ENCODE data around the gene FAM72C.
"Not testable (repeated sequence)": the region's sequence is repeated elsewhere in the genome, so short reads cannot be mapped to it uniquely, and the experiment has no call there.

Gene FAM72C

DNA sequence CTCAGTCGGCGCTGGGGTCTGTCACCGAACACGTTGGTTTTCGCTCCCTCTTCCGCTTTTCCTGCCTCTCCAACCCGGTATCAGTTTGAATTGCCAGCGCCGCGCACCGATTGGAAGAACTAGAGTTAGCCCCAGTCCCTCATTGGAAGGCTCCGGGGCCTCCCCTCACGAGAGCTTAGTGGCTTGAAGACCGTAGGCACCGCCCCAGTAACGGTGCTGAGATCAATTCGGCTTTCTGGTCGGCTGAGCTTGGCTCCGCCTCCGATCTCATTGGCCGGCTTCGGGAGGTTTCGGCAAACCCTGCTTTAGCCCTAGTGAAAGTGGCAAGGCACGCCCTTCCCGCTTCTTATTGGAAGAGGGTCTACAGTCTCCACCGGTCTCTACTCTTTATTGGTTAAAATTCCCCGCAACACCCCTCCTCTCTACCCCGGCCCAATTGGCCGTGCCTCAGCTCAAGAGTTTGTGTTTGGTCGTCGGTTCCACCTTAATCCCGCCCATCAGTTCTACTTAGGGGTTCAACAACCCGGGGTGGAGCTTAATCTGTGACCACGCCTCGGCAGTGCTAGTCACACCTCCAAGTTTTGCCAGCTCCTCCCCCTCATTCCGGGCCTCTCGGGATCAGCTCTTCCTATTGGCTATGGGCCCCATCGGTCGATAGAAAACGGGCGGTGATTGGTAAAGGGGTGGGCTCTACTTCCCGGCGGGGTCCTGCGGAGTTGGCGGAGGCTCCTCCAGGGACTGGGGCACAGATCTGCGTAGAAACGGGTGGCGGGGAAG is at the start of gene FAM72C:
TSS of gene FAM72C (minus strand) at position 63 of the 777 bp plus-strand sequence. CDS start 845 bp downstream, outside the sequence.
- DNase-seq = not testable (repeated sequence)

GRCh38 chr1:144020001-144020738 is 48.4 kb upstream of the FAM72C start:
- DNase-seq = not testable (repeated sequence)

- DNase-seq = not testable (repeated sequence)
These were observed 47.3 kb upstream of the FAM72C start for GRCh38 chr1:144019101-144019500.

DNA sequence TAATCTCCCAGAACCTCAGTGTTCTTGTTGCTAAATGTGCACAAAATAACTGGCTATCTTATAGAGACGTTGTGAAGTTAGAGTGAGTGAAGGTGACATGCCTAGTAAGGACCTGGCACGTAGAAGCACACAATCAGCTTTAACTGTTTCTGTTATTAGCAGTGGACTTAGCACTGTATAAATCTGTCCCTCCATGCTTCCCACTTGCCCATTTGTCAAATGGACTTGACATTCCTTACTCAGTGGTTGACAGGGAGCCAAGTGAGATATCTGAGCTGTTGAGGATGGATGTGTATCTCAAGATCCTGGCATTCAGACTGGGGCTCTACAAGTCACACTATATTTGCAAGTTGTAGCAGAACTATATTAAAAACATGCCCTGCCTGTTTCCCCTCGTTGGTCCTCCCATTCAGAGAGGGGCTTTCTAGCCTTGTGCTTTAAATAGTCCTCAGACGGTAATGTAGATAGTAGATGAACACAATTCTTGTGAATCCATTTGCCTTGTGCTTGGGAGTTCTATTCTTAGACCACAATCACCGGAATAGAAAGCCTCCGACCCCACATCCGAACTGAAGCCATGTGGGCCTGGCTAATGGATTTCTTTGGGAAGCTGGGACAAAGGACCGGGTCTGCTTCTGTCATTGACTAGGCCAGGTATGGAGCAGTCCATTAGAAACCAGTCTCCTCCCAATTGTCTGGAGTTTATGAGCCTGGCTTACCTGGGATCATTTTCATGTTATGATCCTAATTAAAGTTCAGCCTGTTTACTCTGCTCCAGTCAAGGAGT is 43.6 kb upstream of the FAM72C start:
- not testable (repeated sequence) for DNase-seq

- not testable (repeated sequence) for DNase-seq
These were observed 42.7 kb upstream of the FAM72C start for GRCh38 chr1:144014528-144014927.

GRCh38 chr1:144014121-144014520 is 42.3 kb upstream of the FAM72C start:
- DNase-seq = not testable (repeated sequence)

DNA sequence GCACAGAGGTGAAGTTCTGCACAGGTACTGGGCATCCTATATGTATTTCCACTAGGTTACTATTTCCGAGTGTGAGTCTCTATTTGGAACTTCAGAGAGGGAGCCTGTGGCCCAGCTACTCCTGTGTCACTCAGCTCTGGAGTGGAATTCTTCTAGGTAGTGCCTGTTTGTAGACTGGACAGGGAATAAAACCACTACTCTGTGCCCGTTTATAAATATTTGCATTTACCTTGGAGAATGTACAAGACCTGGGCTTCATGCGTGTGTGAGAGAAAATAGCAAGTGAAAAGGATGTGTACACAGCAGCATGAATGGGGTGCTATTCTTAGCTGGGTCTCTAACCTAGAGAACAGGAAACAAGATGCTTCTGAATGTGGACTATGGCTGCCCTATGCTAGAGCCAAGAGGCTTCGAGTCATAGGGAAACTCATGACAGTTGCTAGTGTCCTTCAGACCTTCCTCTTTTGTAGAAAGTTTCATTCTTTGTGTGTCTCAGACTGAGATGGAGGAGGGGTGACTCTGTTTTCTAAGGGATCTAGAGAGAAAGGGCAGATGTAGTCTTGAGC is 40.5 kb upstream of the FAM72C start:
- not testable (repeated sequence) for DNase-seq

DNA sequence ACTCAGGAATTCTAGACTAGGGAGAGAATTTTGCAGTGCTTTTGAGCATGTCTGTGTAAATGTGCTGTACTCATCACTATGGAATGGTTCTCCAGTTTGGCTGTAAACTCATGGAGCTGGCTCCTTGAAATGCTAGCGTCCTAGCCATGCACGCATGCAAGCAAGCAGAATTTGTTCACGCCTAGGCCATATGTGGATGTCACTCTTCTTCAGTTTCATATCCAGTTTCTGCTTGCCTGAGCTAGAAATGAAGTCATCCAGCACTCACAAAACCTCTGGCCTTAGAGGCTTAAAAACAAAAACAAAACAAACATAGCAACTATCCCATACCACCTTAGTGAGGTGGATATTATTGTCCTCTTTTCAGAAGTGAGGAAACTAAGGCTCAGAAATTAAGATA is 37.6 kb upstream of the FAM72C start:
- DNase-seq = not testable (repeated sequence)

DNA sequence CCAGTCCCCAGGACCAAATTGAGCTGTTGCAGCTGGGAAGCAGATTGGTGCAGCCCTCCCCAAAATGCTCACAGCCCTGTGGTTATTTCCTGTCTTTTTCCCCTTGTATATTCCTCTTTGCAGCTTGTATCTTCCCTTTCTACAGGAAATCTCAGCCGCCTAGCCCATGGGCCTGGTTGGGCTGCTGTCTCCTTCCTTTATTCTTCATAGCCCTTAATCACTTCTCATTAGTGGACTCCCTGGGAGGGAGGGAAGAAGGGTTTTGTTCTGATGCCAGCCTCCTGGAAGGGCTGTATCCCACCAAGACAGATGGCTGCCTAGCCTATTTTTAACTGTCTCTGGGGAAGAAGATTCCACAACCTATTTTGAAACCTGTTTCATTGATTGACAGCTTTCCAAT is 32.5 kb upstream of the FAM72C start:
- DNase-seq = not testable (repeated sequence)

GRCh38 chr1:144003306-144004029 is 31.7 kb upstream of the FAM72C start:
- not testable (repeated sequence) for DNase-seq

DNA sequence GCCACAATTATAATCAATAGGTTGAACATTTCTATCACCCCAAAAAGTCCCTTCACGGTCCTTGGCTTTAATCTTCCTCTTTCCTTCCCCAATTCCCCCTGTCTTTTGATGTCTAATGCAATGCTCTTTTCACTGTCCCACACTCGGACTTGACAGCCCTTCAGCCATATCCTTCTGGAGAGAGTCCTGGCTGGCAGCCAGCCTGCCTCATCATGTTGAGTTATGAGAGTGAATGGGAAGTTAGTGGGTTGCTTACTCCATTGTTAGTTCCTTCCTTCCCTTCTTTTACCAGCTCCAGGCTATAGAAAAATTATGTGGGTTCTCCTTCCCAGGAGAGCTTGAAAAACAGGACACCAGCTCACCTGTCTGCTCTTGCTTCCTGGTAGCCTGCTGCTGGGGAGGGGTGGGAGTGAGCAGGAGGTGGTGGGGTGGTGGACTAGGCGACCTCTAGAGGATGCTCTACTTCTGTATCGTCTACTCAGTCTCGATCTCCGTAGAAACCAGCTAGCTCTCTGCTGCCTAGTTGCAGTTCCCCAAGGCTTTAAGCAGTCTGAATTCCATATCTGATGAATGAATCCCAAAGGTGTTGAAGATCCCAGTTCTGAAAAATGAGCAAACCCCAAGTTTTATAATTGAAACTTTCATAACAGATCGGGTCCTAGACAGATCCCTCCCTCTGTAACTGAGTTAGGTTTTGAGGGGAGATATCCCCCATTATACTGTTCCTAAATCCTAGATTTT is 30.5 kb upstream of the FAM72C start:
- DNase-seq = not testable (repeated sequence)

DNA sequence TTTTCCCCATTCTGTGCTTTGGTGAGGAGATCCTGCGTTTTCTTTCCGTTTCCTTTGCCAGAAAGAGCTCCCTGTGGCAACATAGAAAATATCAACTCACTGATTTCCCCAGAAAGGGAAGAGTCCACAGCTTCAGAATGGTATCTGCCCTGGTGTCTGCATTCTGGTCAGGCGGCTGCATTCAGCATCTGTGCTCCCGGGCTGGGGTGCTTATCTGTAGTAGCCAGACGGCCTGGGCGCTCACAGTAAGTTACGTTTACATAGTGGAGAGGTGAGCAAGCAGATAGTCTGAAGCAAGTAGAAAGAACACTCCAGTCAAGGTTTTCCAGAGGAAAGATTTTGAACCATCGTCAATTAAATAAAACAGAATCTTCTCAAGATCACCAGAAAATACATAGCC is 29.3 kb upstream of the FAM72C start:
- DNase-seq = not testable (repeated sequence)

DNA sequence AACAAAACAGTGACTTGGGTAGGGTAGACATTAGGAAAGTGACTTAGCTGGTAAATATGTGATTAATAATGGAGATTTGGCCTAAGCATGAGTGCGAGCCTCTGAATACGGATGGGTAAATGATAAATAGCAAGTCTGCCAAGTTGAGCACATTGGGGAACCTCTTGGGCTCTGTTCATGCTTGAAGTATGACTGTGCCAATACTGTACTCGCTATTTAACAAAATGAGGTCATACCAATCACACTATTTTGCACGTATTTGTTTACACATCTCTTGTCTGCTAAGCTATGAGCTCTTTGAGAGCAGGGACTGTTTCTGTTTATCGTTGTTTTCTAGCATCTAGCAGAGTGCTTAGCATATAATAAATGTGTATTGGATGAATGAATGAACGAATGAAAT is 24.2 kb upstream of the FAM72C start:
- DNase-seq = not testable (repeated sequence)

- not testable (repeated sequence) for DNase-seq
These were observed 21.6 kb upstream of the FAM72C start for GRCh38 chr1:143993301-143993907.

DNA sequence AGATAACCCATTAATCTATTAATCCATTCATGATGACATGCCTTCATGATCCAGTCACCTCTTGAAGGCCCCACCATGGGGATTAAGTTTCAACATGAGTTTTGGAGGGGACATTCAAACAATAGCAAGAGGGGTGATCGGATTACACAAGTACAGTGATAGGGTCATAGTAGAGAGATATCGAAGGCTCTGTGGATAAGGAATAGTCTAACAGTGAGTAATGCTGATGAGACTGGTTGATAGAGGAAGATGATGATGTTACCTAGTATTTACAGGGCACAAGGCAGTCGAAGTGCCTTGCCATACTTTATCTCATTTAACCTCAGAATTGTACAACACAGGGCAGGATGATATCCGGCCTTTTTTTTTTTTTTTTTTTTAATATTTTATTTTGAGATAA is 18.9 kb upstream of the FAM72C start:
- not testable (repeated sequence) for DNase-seq

DNA sequence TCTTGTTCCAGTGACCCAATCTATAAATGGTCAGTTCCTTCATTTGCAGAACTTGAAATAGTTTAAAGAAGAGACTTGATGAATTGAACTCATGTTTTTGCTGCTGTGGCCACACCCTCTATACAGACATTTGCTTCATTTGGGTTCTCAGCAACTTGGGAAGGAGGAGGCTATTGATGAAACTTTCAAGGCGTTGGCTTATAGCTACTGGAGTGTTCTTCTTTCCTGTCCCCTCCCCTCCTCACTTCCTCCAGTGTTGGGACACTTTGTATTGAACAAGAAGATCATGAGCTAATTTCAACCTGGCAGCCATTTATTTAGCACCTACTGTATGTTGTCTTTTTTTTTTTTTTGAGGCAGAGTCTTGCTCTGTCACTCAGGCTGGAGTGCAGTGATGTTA is 17.9 kb upstream of the FAM72C start:
- not testable (repeated sequence) for DNase-seq

GRCh38 chr1:143989427-143989712 is 17.6 kb upstream of the FAM72C start:
- not testable (repeated sequence) for DNase-seq

DNA sequence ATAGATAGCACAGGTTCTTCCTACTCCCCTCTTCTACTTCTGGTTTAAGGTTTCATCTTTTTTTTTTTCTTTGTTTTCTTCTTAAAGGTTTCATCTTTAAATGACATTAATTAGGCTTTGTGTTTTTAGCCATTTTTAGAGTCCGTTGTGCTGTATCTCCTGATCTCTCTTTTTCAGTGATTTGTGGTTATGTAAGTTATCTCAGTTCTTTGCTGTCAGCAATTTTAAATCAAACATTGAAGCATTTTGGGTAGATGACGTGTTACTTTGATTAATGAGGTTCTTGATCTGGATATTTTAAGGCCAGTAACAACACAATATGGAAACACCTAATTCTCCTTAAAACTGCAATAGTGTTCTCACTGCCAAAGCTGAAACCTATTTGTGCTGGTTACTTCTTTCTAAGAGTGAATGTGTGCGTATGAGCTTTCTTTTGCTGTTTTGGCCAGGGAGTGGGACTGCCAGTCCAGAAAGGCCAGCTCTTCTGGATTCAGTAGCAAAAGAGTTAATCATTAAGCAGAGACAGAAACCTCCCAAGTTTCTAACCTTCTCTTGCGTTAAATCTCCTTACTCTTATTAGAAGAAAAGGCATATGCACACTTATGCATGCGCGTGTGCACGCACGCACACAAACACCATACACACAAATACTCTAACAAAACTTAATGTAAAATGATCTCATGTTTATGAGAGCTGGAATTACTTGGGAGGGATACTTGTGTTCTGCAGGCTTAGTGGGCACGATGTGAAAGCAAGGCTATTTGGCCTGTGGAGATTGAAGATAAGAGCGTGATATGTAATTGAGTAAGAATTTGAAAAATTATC is 17.0 kb upstream of the FAM72C start:
- not testable (repeated sequence) for DNase-seq

GRCh38 chr1:143987868-143988267 is 16.1 kb upstream of the FAM72C start:
- DNase-seq = not testable (repeated sequence)

Measured in bone marrow (tissue), 2 donors.